Measurements from ENCODE around the gene RERE. TPM values are rescaled to one million over a fixed set of nuclear protein-coding genes. Genes with fewer than 3 reads are reported as not detected.

The RERE gene
- total RNA-seq, 2 experiments from 2014 or later, result 73.1 to 211 TPM

DNA sequence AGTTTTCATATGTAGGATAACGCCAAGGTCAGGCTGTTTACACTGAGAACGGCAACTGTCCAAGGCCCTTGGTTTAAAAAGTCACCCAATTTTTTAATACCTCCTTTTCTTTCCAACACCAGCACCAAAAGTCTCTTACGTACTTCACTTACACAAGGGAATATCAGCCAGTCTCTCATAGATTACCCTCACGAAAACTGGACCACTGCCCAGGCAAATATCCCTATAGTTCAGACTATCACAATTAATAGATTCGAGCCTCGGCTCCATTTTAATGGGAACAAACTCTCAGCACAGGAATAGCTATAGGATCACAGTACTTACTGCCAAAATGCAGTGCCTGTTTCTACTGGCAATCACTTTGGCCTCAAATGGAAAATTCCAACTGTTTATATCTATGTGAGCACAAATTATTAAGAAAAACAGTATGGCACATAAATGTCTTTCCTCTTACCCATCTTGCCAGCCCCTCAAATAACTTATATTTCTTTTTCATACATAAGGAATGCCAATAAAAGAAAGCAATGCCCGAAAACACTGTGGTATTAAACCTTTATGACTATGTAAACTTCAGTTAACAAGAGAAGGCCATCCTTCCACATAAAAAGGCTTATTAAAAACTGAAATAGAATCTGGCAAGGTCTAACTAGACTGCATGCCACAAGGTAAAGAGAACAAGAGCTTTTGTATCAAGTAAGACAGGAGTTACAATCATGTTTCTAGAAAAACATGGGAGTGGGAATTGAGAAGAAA lies 401.7 kb downstream of the RERE start:
- Histone ChIP-seq H3K27ac (ENCODE audit: low read depth, low read length, poor library complexity, severe bottlenecking) (peak overlapping the region; percentile 11), H3K36me3 (ENCODE audit: insufficient read depth, low read length) (peaks cover 100% of the 10 kb centered on the region), H3K79me2 (ENCODE audit: insufficient read depth, low read depth, low read length) (peaks cover 100% of the 10 kb centered on the region), H3K4me3 (ENCODE audit: low read depth, low read length, poor library complexity, severe bottlenecking) (peak overlapping the region; percentile 6), H2AFZ (ENCODE audit: low read length) (no peak overlapping the region), H3K4me2 (ENCODE audit: low read length) (peak overlapping the region; percentile 6; the same call in 1 of the 2 replicates), H3K9me3 (ENCODE audit: low read length) (no peaks in the 10 kb centered on the region), H3K4me1 (ENCODE audit: insufficient read depth, low read length, poor library complexity, severe bottlenecking) (peaks cover 68% of the 10 kb centered on the region), H3K9me2 (ENCODE audit: insufficient read depth, low read length) (no peaks in the 10 kb centered on the region), H4K20me1 (ENCODE audit: insufficient read depth, low read length) (peaks cover 59% of the 10 kb centered on the region)
- ChIA-PET POLR2A (no interaction called here), CTCF (ENCODE audit: unreplicated experiment) (no interaction called here)
- TF ChIP-seq, protein P1, sequence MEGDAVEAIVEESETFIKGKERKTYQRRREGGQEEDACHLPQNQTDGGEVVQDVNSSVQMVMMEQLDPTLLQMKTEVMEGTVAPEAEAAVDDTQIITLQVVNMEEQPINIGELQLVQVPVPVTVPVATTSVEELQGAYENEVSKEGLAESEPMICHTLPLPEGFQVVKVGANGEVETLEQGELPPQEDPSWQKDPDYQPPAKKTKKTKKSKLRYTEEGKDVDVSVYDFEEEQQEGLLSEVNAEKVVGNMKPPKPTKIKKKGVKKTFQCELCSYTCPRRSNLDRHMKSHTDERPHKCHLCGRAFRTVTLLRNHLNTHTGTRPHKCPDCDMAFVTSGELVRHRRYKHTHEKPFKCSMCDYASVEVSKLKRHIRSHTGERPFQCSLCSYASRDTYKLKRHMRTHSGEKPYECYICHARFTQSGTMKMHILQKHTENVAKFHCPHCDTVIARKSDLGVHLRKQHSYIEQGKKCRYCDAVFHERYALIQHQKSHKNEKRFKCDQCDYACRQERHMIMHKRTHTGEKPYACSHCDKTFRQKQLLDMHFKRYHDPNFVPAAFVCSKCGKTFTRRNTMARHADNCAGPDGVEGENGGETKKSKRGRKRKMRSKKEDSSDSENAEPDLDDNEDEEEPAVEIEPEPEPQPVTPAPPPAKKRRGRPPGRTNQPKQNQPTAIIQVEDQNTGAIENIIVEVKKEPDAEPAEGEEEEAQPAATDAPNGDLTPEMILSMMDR (conservative IDR thresholded peaks at IDR 0.05; ENCODE audit: low read length), result no peak
- no peak for TF ChIP-seq EZH2phosphoT487 (IDR thresholded peaks at IDR 0.05; ENCODE audit: borderline replicate concordance, low read depth, low read length)
- intact Hi-C loops (cut with micrococcal nuclease; ENCODE audit: unreplicated experiment), result no loop called here
- no peak for DNase-seq (ENCODE audit: low spot score)
- BruUV-seq (replicated peaks), result no TSS peak

DNA sequence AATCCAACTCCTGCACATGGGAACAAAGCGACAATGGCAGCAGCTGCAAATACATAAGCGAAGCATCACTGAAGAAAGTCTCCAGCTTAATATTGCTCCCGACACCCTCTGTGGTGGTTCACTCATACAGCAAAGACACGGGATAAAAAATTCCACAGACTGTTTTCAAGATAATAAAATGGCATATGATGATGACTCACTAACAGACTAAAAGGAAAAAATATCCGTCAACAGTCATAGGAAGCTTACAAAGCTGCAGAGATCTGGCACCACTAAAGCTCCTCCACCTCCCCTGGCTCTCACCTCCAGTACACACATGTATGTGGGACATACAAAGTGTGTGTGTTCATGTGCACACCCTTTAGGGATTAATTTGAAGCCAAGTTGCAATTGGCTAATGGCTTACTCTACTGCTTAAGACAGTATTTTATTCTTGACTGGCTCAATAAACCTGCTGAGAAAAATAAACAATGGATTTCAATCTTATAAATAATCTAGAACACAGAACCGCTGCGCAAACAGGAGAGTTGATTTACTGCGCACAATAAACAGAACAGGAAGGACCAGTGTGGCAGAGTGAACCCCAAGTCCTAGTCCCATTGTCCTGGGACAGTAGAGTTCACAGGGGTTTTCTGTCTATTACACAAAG lies 405.1 kb downstream of the RERE start:
- Histone ChIP-seq H2AFZ (ENCODE audit: low read length) (no peak overlapping the region), H3K27ac (ENCODE audit: low read depth, low read length, poor library complexity, severe bottlenecking) (no peak overlapping the region), H3K79me2 (ENCODE audit: insufficient read depth, low read depth, low read length) (peaks cover 100% of the 10 kb centered on the region), H3K9me2 (ENCODE audit: insufficient read depth, low read length) (no peaks in the 10 kb centered on the region), H3K4me1 (ENCODE audit: insufficient read depth, low read length, poor library complexity, severe bottlenecking) (peaks cover 53% of the 10 kb centered on the region), H3K4me2 (ENCODE audit: low read length) (no peak overlapping the region), H3K36me3 (ENCODE audit: insufficient read depth, low read length) (peaks cover 100% of the 10 kb centered on the region), H3K4me3 (ENCODE audit: low read depth, low read length, poor library complexity, severe bottlenecking) (no peak overlapping the region), H3K9me3 (ENCODE audit: low read length) (no peaks in the 10 kb centered on the region), H4K20me1 (ENCODE audit: insufficient read depth, low read length) (peaks cover 55% of the 10 kb centered on the region)
- ChIA-PET POLR2A (interaction anchor here (0.7 to 0.8 kb wide), 2 partner anchors 15 to 698 kb away, joined by 3 read pairs; no protein-coding TSS in a partner anchor), CTCF (ENCODE audit: unreplicated experiment) (no interaction called here)
- DNase-seq (ENCODE audit: low spot score), result no peak
- TF ChIP-seq EZH2phosphoT487 (IDR thresholded peaks at IDR 0.05; ENCODE audit: borderline replicate concordance, low read depth, low read length), result no peak
- intact Hi-C loops (cut with micrococcal nuclease; ENCODE audit: unreplicated experiment), result no loop called here
- BruUV-seq (replicated peaks), result no TSS peak

DNA sequence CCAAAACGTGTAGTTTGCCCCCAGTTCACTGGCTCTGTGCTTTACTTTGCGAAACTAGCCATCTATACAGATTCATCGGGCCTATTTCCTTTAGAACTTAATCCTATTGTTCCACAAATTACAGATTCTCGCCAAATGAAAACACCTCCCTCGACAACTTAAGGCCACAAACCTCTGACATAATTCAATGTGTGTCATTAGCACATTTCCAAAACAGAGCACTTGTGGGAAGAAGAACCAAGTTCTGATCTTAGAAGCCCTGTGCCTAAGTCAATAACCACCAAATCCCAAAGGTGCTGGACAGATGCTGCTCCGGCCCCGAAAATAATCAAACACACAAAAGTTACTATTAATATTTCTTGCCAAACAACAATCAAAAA lies 405.6 kb downstream of the RERE start:
- no peaks in the 10 kb centered on the region for H3K9me3 ChIP-seq (ENCODE audit: low read length)
- no peaks in the 10 kb centered on the region for H3K9me2 ChIP-seq (ENCODE audit: insufficient read depth, low read length)
- no peak overlapping the region for H2AFZ ChIP-seq (ENCODE audit: low read length)
- ChIA-PET CTCF (ENCODE audit: unreplicated experiment) (no interaction called here), POLR2A (interaction anchor here (0.7 to 2.3 kb wide), 3 partner anchors 9 to 109 kb away, joined by 3 to 10 read pairs (median 3); no protein-coding TSS in a partner anchor)
- peaks cover 59% of the 10 kb centered on the region for H4K20me1 ChIP-seq (ENCODE audit: insufficient read depth, low read length)
- peaks cover 100% of the 10 kb centered on the region for H3K36me3 ChIP-seq (ENCODE audit: insufficient read depth, low read length)
- H3K4me3 ChIP-seq (ENCODE audit: low read depth, low read length, poor library complexity, severe bottlenecking), result no peak overlapping the region
- TSS peak; percentile 18 for BruUV-seq (replicated peaks)
- peaks cover 48% of the 10 kb centered on the region for H3K4me1 ChIP-seq (ENCODE audit: insufficient read depth, low read length, poor library complexity, severe bottlenecking)
- no peak for DNase-seq (ENCODE audit: low spot score)
- intact Hi-C loops (cut with micrococcal nuclease; ENCODE audit: unreplicated experiment), result no loop called here
- no peak overlapping the region for H3K27ac ChIP-seq (ENCODE audit: low read depth, low read length, poor library complexity, severe bottlenecking)
- no peak overlapping the region for H3K4me2 ChIP-seq (ENCODE audit: low read length)
- H3K79me2 ChIP-seq (ENCODE audit: insufficient read depth, low read depth, low read length), result peaks cover 100% of the 10 kb centered on the region
- TF ChIP-seq, protein P1 (conservative IDR thresholded peaks at IDR 0.05; ENCODE audit: low read length), result no peak
- TF ChIP-seq EZH2phosphoT487 (IDR thresholded peaks at IDR 0.05; ENCODE audit: borderline replicate concordance, low read depth, low read length), result no peak

Measured in OCI-LY7 (cell line).